Fibroblast of gingiva (primary cell): Measurements from ENCODE around the gene TNIK.

ENCODE experiments used
- DNase-seq: peaks from one replicate; pipeline ENCODE4 v3.0.0-alpha.2; 2011; ENCODE audit warnings: low read depth

Gene TNIK

DNA sequence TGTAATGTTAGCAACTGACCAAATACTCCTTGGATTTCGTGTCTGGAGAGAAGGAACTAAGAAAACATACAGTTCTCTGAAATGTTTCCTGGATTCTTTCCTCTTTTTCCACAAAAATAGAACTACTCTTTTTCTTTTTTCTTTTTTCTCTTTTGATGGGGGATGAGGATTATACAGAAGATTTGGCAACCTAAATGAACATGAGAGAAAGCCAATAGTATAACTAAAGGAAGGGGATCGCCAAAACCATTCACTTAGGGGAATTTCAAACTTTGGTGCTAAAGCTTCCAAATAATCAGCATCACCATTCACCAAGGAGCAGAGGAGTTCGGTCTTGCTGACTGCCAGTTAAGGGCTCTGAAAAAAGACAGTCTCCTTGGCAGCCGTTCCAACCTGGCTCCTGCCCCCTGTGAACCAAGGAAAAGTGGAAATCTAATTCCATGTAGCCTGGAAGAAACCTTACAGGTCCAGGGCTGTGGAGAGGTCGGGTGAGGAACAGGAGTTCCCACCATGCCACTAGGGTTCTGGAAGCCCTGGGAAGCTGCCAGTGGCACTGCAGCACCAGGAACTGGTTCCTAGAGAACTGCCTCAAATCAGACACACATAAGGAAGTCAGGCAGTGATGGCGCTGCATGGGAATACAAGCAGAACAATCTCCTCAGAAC is 176.9 kb downstream of the TNIK start:
- DNase-seq, result no peak

DNA sequence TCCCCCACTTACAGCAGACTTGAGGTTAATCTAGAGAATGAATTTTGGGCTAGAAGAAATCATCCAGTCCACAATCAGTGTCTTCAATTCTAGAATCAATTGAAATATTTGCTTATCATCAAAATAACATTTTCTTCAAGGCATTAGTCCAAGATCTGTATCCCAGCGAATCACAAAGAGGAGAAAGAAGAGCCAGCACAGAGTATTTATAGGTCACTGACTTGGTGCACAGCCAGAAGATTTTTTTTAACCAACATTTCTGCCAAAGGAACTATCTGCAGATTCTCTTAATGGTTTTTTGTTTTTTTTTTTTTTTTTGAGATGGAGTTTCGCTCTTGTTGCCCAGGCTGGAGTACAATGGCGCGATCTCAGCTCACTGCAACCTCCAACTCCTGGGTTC is 178.2 kb downstream of the TNIK start:
- peak; percentile 52 for DNase-seq

DNA sequence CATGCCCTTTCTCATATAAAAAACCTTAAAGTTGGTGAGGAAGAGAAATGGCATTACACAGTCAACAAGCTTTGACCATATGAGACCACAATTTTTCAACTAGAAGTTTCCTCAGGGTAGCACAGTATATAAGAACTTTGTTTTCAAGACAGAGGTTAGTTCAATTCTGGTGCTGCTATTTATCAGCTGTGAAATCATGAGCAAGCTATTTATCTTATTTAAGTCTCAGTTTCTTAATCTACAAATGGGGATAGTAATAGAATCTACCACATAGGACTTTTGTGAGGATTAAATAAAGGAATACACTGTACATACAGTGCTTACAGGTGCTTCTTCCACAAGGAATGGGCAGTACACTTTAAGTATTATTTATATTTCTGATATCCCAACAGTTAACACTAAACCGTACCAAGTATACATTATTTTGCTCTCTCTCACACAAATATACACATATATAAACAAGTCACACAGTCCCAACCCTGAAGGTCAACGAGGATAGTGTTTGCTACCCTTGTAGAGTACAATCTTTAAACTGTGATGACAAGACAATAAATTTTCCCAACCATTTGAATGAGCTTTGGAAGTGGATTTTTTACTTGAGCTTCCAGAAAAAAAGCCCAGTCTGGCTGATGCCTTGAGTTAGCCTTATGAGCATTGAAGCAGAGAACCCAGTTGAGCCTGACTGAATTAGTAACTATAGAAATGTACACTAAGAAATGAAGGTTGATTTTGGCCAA is 178.8 kb downstream of the TNIK start:
- DNase-seq, result no peak

DNA sequence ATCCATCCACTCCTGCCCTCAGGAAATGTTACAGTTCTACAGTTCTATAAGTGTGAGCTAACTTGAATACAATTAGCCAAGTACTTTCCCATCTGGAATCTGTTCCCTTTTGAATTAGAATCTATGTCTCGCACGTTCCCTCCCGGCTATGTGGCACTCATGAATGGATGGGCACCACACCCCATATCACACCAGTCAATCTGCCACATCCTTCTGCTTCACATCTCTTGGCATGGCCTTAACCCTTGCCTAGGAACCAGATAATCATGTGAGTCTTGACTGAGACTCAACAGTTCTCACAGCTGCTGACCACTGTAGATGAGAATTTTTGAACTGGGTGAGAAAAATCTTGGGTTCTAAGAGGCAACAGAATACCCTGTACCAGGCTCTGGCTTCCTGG is 180.2 kb downstream of the TNIK start:
- no peak for DNase-seq

DNA sequence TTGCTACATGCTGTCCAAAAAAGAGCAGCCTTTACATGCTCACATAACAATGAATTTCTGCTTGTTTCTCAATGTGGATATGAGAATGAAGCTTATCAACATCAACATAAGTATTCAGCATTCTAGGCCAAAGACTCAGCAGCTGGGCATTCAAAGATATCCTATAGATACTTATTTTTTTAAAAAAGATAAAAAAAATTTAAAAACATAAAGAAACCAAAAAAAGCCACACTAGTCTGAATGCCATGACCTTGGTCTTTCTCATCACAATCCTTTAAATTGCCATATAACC is 182.0 kb downstream of the TNIK start:
- DNase-seq, result no peak

DNA sequence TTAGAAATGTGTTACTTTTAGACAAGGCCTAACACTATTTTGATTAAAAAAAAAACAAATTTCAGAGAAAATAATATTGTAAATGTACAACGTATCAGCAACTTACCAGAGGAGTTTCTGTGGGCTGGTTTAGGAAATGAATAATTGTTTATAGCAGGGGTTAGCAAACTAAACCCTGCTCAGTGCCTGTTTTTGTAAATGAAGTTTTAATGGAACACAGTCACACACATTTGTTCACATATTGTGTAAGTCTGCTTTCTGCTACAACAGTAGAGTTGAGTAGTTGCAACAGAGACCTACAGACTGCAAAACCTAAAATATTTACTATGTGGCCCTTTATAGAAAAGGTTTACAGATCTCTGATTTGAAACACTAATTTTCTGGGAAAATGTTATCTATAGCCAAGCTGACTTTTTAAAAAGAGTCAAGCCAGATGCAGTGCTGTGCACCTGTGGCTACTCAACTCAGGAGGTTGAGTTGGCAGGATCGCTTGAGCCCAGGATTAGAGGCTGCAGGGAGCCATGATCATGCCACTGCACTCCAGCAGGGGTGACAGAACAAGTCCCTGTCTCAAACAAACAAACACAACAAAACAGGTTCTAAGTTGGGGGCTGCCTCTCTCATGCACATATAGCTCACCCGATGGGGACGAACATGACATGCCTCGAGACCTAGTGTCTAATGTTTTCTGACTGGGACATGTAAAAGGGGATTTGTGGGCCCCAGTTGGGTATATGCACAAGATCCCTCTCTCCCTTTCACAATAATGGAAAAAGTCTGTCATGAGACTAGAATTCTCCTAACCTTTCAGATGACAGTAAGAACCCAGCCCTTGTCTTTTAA is 182.5 kb downstream of the TNIK start:
- peak; percentile 26 for DNase-seq

DNA sequence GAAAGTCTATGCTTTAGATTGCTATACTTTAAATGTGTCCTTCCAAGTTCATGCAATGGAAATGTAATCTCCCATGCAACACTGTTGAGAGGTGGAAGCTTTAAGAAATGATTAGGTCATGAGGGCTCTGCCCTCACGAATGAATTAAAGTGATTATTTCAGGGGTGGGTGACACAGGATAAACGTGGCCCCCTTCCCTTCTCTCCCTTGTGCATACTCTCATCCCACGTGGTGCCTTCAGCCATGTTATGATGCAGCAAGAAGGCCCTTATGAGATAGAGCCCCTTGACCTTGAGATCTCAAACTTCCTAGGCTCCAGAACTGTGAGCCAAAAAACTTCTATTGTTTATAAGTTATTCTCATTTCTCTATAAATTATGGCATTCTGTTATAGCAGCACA is 183.3 kb downstream of the TNIK start:
- DNase-seq, result no peak

DNA sequence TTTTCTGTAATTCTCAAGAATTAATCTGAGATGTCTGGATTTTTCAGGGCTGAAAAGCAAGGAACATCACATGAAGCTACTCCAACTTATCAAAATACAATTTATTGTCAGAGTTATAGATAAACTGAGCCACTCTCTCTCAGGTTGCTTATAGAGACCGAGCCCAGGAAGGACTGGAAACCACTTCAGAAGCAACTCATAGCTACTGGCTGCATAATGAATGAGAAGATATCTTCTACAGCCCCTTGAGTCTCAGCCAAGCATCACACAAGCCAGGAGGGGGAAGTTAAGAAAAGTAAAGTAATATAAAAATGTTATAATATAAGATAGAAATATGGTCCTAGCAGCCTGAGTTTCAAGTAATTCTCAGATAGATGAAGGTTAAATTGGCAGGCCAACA is 186.0 kb downstream of the TNIK start:
- DNase-seq, result no peak

DNA sequence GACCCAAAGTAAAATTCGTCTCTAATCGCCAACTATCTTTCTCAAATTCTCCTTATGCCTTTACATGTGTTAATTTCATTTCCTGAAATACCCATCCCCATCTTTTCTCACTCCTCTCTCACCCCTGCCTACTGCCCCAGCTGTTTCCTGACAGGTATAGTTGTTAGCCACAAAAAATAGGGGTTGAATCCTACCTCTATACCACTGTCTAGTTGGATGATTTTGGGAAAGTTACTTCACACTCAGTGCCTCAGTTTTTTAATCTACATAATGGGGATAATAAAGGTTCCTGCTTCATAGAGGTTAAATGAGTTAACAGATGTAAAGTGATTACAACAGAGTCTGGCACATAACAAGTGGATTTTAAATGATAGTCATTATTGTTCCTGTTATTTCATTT is 189.7 kb downstream of the TNIK start:
- DNase-seq, result no peak

DNA sequence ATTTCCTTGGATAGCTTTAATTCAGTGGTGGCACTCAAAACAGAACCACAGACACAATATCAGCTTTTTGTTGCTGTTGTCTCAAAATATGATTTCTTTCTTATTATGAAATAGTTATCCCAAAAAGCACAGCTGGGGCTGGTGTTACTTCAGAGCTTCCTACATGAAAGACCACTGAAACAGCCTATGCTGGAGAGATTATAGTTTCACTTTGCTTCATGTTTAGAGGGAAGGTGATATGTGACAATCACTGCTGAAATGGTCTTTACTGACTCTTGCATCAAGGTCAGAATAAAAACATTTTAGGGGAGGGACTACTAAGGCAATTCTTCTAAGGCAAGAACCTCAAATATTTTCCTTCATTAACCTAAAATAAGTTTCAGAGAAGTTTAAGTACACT is 190.7 kb downstream of the TNIK start:
- DNase-seq, result no peak

DNA sequence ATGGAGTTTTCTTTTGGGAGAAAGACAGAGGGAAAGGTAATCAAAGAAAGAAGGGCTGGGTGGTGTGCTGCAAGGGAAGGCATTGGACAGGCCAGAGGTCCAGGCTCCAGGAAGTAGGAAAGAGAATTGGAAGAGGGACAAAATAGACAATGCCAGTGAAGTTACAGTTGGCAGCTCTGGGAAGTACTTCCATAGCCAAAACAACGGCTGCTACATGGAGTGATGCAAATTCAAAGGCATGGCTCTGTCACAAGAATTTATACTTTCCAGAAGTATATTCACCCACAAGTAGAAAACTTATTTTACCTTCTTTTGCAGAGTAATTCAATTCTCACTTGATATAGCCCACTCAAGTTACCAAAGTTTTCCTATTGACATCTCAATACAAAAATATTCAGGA is 191.5 kb downstream of the TNIK start:
- DNase-seq, result no peak

DNA sequence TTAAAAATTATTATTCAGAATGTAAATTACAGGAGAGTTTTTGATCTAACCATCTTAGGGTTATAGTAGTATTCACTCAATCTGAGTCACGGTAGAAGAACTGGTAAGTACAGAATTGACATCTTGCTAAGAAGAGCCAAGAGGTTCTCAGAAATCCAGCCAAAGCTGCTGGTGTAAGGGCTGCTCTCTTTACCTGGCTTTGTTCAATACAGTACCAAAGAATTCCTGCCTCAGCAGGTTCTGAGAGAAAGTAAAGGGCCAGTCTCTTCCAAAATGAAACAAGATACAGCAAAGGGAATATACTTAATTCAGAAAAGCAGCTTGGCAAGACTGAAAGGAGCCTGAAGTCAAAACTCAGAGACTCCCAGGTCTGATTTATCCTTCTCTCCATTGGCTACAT is 193.1 kb downstream of the TNIK start:
- DNase-seq, result no peak

DNA sequence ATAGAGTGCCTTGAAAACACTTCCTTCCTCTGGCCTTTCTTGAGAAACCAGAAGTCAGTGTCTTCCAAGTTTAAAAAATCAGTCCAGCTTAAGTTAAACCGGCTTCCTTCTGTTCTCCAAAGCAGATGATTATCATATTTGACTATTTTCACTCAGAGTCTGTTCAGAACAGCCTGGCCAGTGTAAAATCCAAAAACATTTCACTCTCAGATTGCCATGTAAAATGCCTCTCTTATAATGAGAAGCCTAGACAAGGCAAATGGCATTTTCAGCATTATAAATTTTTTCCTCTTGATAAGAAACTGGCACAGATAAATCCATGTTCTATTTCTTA is 193.5 kb downstream of the TNIK start:
- DNase-seq, result no peak

DNA sequence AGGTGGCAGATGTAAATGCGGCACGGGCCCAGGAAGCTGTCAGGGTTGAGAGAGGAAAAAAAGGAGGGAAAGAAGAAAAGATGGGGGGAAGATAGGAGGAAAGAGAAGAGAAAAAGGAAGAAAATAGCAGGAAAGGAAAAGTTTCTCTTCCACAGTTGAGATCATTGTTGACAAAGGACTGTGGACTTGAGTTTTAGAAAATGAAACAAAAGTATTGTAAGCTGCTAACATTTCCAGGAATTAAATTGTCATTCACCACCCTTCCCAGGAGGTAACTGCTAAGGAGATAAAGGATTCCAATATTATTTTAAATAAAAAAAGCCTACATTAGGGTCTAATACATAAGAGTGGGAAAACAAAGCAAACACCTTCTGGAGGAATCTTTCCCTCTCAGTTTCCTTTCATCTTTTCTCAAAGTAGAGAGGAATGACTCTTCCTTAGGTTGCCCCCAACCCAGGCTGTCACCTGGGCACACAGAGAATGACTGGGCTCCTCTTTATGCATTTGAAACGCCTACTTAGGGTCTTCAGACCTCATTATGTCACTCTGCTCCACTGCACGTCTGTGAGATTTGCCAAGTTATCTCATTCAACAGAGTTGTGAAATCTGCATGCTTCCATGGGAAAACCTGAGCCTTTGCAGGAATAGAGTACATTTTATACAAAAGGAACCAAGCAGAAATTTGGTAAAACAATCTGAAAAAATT is 194.0 kb downstream of the TNIK start:
- DNase-seq, result no peak

DNA sequence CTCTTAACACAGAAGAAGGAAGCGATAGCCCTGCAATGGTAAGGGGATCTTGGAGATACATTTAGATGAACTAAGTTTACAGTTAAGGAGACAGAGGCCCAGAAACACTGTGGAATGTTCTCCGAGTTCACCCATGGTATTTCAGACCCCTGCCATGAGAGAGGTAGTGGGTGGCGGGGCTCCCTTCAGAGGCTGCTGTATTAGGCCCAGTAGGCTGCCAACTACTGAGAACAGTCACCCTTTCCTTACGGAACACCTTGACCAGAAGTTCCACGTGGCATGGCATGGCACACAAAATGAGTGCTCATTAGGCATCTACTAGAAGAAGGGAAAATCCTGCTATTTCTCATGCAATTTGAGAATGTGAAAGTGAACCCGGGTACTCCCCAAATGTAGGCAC is 195.4 kb downstream of the TNIK start:
- DNase-seq, result no peak

DNA sequence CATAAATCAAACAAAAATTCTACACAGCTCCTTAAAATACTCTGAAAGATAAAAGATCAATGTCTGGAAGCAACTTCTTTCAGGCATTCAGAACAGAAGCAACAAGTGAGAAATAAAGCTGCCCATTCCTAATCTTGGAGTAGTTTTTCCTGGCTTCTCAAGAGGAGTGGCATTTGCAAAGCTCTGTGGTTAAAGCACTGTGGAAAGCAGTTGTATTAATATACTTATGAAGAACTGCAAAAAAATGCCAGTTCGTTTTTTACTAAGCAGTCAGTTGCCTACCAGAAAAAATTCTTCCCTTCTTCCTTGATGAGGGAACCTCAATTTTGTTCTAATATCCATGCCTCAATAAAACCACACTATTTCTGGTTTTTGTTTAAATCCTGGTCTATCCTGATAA is 197.8 kb downstream of the TNIK start:
- DNase-seq, result no peak

DNA sequence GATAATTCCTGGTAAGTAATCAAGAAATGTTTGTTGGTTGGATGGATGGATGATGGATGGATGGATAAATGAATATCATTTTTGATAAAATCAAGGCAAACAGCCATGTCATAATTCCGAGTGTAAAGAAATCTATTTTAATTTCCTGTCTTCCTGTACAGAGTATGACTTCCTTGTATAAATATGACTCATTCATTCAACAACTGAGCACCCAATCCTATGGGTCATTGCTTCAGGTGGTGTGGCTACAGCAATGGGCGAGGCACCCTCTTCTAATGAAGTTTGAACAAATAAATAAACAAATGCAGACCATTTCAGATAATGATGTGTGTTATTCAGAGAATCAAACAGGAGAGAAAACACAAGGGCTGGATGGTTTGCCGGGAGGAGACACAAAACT is 198.7 kb downstream of the TNIK start:
- no peak for DNase-seq

DNA sequence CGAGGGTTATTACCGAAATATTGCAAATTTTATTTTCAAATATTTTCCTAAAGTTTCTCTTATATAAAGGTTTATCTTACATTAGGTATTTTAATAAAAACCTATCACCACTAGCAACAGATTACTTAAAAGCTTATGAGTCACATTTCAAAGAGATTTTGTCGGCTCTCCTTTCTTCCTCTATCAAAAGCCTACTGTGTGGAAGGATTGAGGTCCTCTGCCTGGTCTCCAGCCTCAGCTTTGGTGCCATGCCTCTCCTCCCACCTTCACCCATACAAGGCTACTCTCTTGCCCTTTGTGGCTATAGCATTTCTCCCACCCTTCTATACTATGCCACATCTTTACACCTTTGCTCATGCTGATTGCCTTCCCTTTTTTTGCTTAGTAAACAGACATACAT is 199.3 kb downstream of the TNIK start:
- DNase-seq, result no peak

DNA sequence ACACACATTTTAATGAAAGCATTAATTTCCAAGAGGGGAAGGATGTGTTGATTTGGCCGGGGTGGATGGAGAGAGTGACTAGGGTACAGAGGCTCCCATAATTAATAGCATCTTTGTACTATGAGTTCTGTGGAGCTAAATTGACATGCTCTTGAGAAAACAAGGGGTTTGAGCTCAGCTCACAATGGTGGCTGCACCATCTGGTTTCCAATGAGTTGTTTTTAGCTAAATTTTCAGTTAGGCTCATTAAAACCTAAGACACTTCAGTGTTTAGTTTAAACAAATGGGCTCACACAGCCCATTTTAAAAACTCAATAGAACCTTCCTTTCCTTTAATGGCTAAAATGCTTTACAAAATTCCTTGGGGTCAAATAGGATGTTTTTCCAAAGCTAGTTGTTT is 199.7 kb downstream of the TNIK start:
- DNase-seq, result no peak

DNA sequence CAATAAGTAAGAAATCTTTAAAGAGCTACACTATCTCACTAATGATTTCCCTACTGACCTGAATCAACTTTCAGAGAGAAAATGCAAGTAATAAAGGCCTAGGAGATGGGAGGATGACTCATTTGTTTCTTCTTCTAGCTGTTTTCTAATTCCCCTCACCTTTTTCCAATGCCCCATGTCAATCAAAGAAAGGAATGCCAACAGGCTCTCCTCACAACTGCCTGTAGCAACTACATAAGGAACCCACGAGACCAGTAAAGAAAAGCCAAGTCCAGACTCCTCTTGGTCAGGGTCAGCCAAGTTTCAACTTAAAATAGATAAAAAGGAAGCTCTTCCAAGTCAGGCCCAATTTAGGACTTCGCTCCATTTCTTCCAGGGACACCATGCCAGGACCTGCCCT is 201.9 kb downstream of the TNIK start:
- DNase-seq, result no peak

DNA sequence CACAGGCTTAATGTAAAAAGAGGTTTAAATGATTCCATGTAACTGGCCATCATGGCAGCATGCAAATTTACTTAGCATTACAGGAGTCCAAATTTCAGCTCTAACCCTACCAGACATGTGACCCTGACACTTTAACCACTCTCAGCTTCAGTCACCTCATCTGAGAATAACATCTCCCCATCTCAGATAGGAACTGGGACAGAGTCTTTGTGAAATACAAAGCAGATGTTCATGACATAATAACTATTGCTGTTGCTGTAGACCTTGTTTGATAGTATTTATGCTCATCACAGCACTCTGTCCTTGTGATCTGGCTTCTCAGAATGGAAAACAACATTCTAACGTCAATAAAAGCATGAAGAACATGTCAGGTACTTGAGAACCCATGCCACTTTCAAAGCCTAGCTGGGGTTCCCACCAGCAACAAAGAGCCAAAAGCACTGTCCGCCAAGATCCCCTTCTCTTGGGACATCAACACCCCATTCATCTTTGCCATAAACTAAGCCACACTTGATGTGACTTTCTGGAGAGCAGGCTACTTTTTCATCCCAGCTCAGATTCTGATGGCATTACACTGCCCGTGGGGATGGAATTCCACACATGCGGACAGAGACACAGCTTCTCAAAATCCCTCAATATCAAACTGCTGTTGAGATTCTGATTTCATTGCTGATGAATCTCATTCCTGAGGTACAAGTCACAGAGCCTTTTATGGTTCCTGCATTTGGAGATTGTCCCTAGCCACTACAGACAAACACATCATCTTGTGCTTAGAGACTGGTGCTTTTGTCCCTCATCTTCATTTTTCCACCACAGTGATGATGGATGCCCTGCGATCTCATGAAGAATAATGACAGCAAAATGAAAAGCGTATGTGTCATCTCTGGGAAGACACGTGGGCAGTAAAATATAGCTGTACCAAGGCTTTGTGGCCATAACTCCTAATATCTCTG is 202.7 kb downstream of the TNIK start:
- DNase-seq, result no peak
